Measurements from ENCODE around the gene SSBP4.

DNA sequence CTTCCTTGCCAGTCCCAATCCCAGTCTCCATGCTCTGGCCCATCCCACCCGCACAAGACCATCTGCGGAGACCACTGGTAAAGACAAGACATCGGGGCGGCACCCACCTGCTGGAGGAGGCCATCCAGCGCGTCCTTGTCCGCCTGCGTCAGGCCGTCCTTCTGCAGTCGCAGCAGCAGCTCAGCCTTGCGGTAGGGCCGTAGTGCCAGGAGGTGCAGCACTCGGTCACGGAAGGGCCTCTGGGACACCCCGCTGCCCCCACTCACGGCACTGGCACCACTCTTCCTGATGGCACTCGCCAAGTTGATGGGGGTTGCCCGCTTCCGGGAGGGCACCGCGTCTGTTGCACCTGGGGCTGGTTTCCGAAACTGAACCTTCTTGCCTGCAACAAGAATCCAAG is 42.3 kb downstream of the SSBP4 start:
- TF ChIP-seq CTCF (IDR thresholded peaks at IDR 0.05; ENCODE audit: insufficient read depth, low read length, poor library complexity, severe bottlenecking) (no peak), EZH2phosphoT487 (conservative IDR thresholded peaks at IDR 0.05; ENCODE audit: low read length) (no peak)

Data from SU-DHL-6 (cell line).